Muscle of back (tissue), 11 donors: ENCODE data around the gene MAP6. TPM values are rescaled to one million over a fixed set of nuclear protein-coding genes. Genes with fewer than 3 reads are reported as not detected.
"Not testable (repeated sequence)": the region's sequence is repeated elsewhere in the genome, so short reads cannot be mapped to it uniquely, and the experiment has no call there.

Experiments used
- DNase-seq, 3 donors: peaks; one replicate each; pipeline versions ENCODE4 v3.0.0 to v3.0.0-alpha.2; 2013
- polyA plus RNA-seq, 10 donors: library from polyadenylated mRNA; unstranded; fragments of 120-200 nt; gene quantifications; one replicate each; pipeline ENCODE4 v1.2.1, GENCODE V29; 2013; ENCODE audit not compliant: insufficient read length in 10 of 10

MAP6 gene
- polyA plus RNA-seq, 10 donors: 6.9 to 16.2 (median 11.5) TPM

GRCh38 chr11:75593286-75593915, 75.4 kb downstream of the MAP6 start:
- DNase-seq: no peak

GRCh38 chr11:75592715-75593114, 76.1 kb downstream of the MAP6 start:
- DNase-seq: no peak

GRCh38 chr11:75591966-75592365, 76.9 kb downstream of the MAP6 start:
- DNase-seq: no peak

GRCh38 chr11:75591371-75591770, 77.5 kb downstream of the MAP6 start:
- no peak for DNase-seq

- no peak for DNase-seq
These were observed 78.9 kb downstream of the MAP6 start for GRCh38 chr11:75589933-75590332.

- DNase-seq: no peak
These were observed 79.8 kb downstream of the MAP6 start for GRCh38 chr11:75589051-75589450.

- no peak for DNase-seq
These were observed 80.8 kb downstream of the MAP6 start for GRCh38 chr11:75588051-75588481.

GRCh38 chr11:75586395-75586794, 82.4 kb downstream of the MAP6 start:
- DNase-seq: no peak

GRCh38 chr11:75585293-75585670, 83.6 kb downstream of the MAP6 start:
- DNase-seq: no peak

- not testable (repeated sequence) for DNase-seq
These were observed 84.1 kb downstream of the MAP6 start for GRCh38 chr11:75584659-75585292.

GRCh38 chr11:75583718-75584658, 84.8 kb downstream of the MAP6 start:
- DNase-seq: peak; percentile 82 to 97 (median 89)

- peak; percentile 69 to 95 (median 88) for DNase-seq
These were observed 85.7 kb downstream of the MAP6 start for GRCh38 chr11:75582895-75583717.

GRCh38 chr11:75582506-75582894, 86.3 kb downstream of the MAP6 start:
- DNase-seq: no peak

GRCh38 chr11:75579841-75580240, 89.0 kb downstream of the MAP6 start:
- DNase-seq: no peak

GRCh38 chr11:75578977-75579376, 89.9 kb downstream of the MAP6 start:
- no peak for DNase-seq

GRCh38 chr11:75577207-75577606, 91.6 kb downstream of the MAP6 start:
- DNase-seq: no peak

GRCh38 chr11:75576499-75576918, 92.3 kb downstream of the MAP6 start:
- peak in 1 of 3 donors; percentile 53 for DNase-seq

- no peak for DNase-seq
These were observed 92.8 kb downstream of the MAP6 start for GRCh38 chr11:75576017-75576416.

- no peak for DNase-seq
These were observed 93.9 kb downstream of the MAP6 start for GRCh38 chr11:75574698-75575602.

- DNase-seq: no peak
These were observed 96.1 kb downstream of the MAP6 start for GRCh38 chr11:75572744-75573143.

GRCh38 chr11:75571625-75572024, 97.2 kb downstream of the MAP6 start:
- DNase-seq: no peak
